Transverse colon (tissue), 4 donors: Measurements from ENCODE around the gene OR5AR1.

Experiments
- CTCF ChIP-seq, 5 experiments: fragments of 200-600 bp in 3 of 5; fragments of 450-650 bp in 2 of 5; sonication (generic) in 3 of 5; IDR thresholded peaks; 1 replicate in 2 of 5; 2 replicates in 3 of 5; pipeline ENCODE4 v1.5.1; 2016 to 2017; ENCODE audit warnings: antibody characterized with exemption in 5 of 5, inconsistent platforms in 3 of 5, mild to moderate bottlenecking in 2 of 5, moderate library complexity in 1 of 5
- EP300 ChIP-seq: sonication (generic); formaldehyde crosslinking; IDR thresholded peaks from one replicate; pipeline ENCODE4 v1.6.1; 2017; ENCODE audit warnings: antibody characterized with exemption, low read depth
- POLR2A ChIP-seq: fragments of 450-650 bp; IDR thresholded peaks from one replicate; pipeline ENCODE4 v1.6.1; 2016; ENCODE audit warnings: antibody characterized with exemption, mild to moderate bottlenecking, moderate library complexity
- POLR2AphosphoS5 ChIP-seq, 3 donors: sonication (generic); formaldehyde crosslinking; IDR thresholded peaks; one replicate each; pipeline ENCODE4 v1.6.1; 2016; ENCODE audit warnings: antibody characterized with exemption in 3 of 3

- TF ChIP-seq CTCF (IDR thresholded peaks at IDR 0.05) (no peak), POLR2AphosphoS5 (IDR thresholded peaks at IDR 0.05) (no peak), EP300 (no peak), POLR2A (no peak)
Measured at GRCh38 chr11:56663386-56663785, at the start of gene OR5AR1.
